KOPT-K1 (cell line): Measurements from ENCODE around the gene S100A1.
A peak's percentile ranks its signal among the peaks of the same experiment; 100 is the strongest.
"Not testable (repeated sequence)": the region's sequence is repeated elsewhere in the genome, so short reads cannot be mapped to it uniquely, and the experiment has no call there.

Experiments
- H3K27ac ChIP-seq: fragments of 200-600 bp; sonication (generic); 2 replicates; pipeline ENCODE4 v1.5.1; 2016; ENCODE audit warnings: antibody characterized with exemption, mild to moderate bottlenecking, low read depth, low read length; ENCODE audit not compliant: poor library complexity, severe bottlenecking
- H3K36me3 ChIP-seq: fragments of 200-600 bp; sonication (generic); 2 replicates; pipeline ENCODE4 v1.5.1; 2017; ENCODE audit warnings: antibody characterized with exemption, mild to moderate bottlenecking, low read length, moderate library complexity; ENCODE audit not compliant: insufficient read depth
- H3K9me3 ChIP-seq: fragments of 200-600 bp; sonication (generic); 2 replicates; pipeline ENCODE4 v1.5.1; 2017; ENCODE audit warnings: antibody characterized with exemption, low read length, mild to moderate bottlenecking; ENCODE audit not compliant: insufficient read depth, poor library complexity, severe bottlenecking

Gene S100A1

GRCh38 chr1:153633161-153633753 lies 5.0 kb downstream of the S100A1 start:
- Histone ChIP-seq H3K36me3 (peaks cover 31% of the 10 kb centered on the region), H3K27ac (no peak overlapping the region), H3K9me3 (no peaks in the 10 kb centered on the region)

- Histone ChIP-seq H3K36me3 (peaks cover 38% of the 10 kb centered on the region), H3K27ac (peak within 1 kb of the TSS; percentile 99), H3K9me3 (no peaks in the 10 kb centered on the region)
Observed at GRCh38 chr1:153633754-153634665, 5.8 kb downstream of the S100A1 start, which contains the start of gene CHTOP. Gene CHTOP, plus strand, starts transcription at chr1:153634066. Its CDS starts 2,523 bp downstream, at chr1:153636589.

GRCh38 chr1:153635872-153636271 lies 7.6 kb downstream of the S100A1 start:
- Histone ChIP-seq H3K36me3 (peaks cover 57% of the 10 kb centered on the region), H3K27ac (no peak overlapping the region), H3K9me3 (no peaks in the 10 kb centered on the region)

- Histone ChIP-seq H3K9me3 (no peaks in the 10 kb centered on the region), H3K27ac (no peak overlapping the region), H3K36me3 (peaks cover 61% of the 10 kb centered on the region)
Observed at GRCh38 chr1:153636312-153636711, 8.1 kb downstream of the S100A1 start.

GRCh38 chr1:153638261-153638660 lies 10.0 kb downstream of the S100A1 start:
- H3K9me3 ChIP-seq: no peaks in the 10 kb centered on the region
- no peak overlapping the region for H3K27ac ChIP-seq
- peaks cover 81% of the 10 kb centered on the region for H3K36me3 ChIP-seq

GRCh38 chr1:153639280-153639679 lies 11.0 kb downstream of the S100A1 start:
- Histone ChIP-seq H3K36me3 (peaks cover 91% of the 10 kb centered on the region), H3K27ac (no peak overlapping the region), H3K9me3 (no peaks in the 10 kb centered on the region)

GRCh38 chr1:153640213-153640612 lies 12.0 kb downstream of the S100A1 start:
- H3K36me3 ChIP-seq: peaks cover 100% of the 10 kb centered on the region
- H3K27ac ChIP-seq, H3K9me3 ChIP-seq: not testable (repeated sequence)

GRCh38 chr1:153640861-153641260 lies 12.6 kb downstream of the S100A1 start:
- Histone ChIP-seq H3K36me3 (peaks cover 100% of the 10 kb centered on the region), H3K27ac (no peak overlapping the region), H3K9me3 (no peaks in the 10 kb centered on the region)

GRCh38 chr1:153642161-153642560 lies 13.9 kb downstream of the S100A1 start:
- Histone ChIP-seq H3K36me3 (peaks cover 100% of the 10 kb centered on the region), H3K9me3 (no peaks in the 10 kb centered on the region), H3K27ac (no peak overlapping the region)

- Histone ChIP-seq H3K9me3 (no peaks in the 10 kb centered on the region), H3K36me3 (peaks cover 98% of the 10 kb centered on the region), H3K27ac (no peak overlapping the region)
Observed at GRCh38 chr1:153643100-153643499, 14.9 kb downstream of the S100A1 start.

GRCh38 chr1:153643816-153644215 lies 15.6 kb downstream of the S100A1 start:
- Histone ChIP-seq H3K27ac (no peak overlapping the region), H3K36me3 (peaks cover 93% of the 10 kb centered on the region), H3K9me3 (no peaks in the 10 kb centered on the region)

- no peaks in the 10 kb centered on the region for H3K9me3 ChIP-seq
- no peak overlapping the region for H3K27ac ChIP-seq
- peaks cover 63% of the 10 kb centered on the region for H3K36me3 ChIP-seq
Observed at GRCh38 chr1:153646672-153647345, 18.6 kb downstream of the S100A1 start.

GRCh38 chr1:153647346-153647714 lies 19.1 kb downstream of the S100A1 start:
- no peaks in the 10 kb centered on the region for H3K9me3 ChIP-seq
- H3K27ac ChIP-seq: no peak overlapping the region
- H3K36me3 ChIP-seq: peaks cover 58% of the 10 kb centered on the region

- Histone ChIP-seq H3K9me3 (no peaks in the 10 kb centered on the region), H3K36me3 (peaks cover 50% of the 10 kb centered on the region), H3K27ac (no peak overlapping the region)
Observed at GRCh38 chr1:153648000-153648643, 19.9 kb downstream of the S100A1 start.
